Osteoblast (primary cell): ENCODE measurements around the gene INTU. TPM values are rescaled to one million over a fixed set of nuclear protein-coding genes. Genes with fewer than 3 reads are reported as not detected.

Experiments
- DNase-seq: peaks from one replicate; pipeline ENCODE4 v3.0.0; 2011; ENCODE audit warnings: low spot score, mixed read lengths; ENCODE audit not compliant: insufficient read length; ENCODE audit errors: missing footprints
- H2AFZ ChIP-seq: 2 replicates; pipeline ENCODE4 v1.6.0; 2011; ENCODE audit warnings: mild to moderate bottlenecking, low read length
- H3K27ac ChIP-seq: 2 replicates; pipeline ENCODE4 v1.5.1; 2011; ENCODE audit warnings: mild to moderate bottlenecking, low read depth, low read length, moderate library complexity
- H3K27me3 ChIP-seq: 2 replicates; pipeline ENCODE4 v1.6.0; 2012; ENCODE audit warnings: mild to moderate bottlenecking, control low read depth, inconsistent platforms, low read length, moderate library complexity; ENCODE audit not compliant: insufficient read depth
- H3K36me3 ChIP-seq: 2 replicates; pipeline ENCODE4 v1.5.1; 2011; ENCODE audit warnings: mild to moderate bottlenecking, low read length, control low read depth, moderate library complexity; ENCODE audit not compliant: insufficient read depth
- H3K4me1 ChIP-seq: 2 replicates; pipeline ENCODE4 v1.5.1; 2011; ENCODE audit warnings: mild to moderate bottlenecking, low read length, control low read depth, moderate library complexity; ENCODE audit not compliant: insufficient read depth
- H3K4me2 ChIP-seq: 2 replicates; pipeline ENCODE4 v1.6.0; 2011; ENCODE audit warnings: mild to moderate bottlenecking, low read length; ENCODE audit not compliant: insufficient read depth
- H3K4me3 ChIP-seq: fragments of 200-600 bp; sonication (generic); 3 replicates; pipeline ENCODE4 v1.5.1; 2012; ENCODE audit warnings: mild to moderate bottlenecking, low read length, inconsistent platforms; ENCODE audit not compliant: insufficient read depth
- H3K79me2 ChIP-seq: 2 replicates; pipeline ENCODE4 v1.6.0; 2012; ENCODE audit warnings: mild to moderate bottlenecking, low read length, control low read depth, inconsistent platforms; ENCODE audit not compliant: insufficient read depth
- H3K9me3 ChIP-seq: 2 replicates; pipeline ENCODE4 v1.5.1; 2011; ENCODE audit warnings: low read depth, low read length, control low read depth
- H4K20me1 ChIP-seq: 2 replicates; pipeline ENCODE4 v1.6.0; 2012; ENCODE audit warnings: mild to moderate bottlenecking, low read length, control low read depth; ENCODE audit not compliant: insufficient read depth
- CTCF ChIP-seq: IDR thresholded peaks from 2 replicates; pipeline ENCODE4 v1.5.1; 2011; ENCODE audit warnings: mild to moderate bottlenecking, low read depth, low read length, moderate library complexity; ENCODE audit errors: extremely low read depth
- total RNA-seq: library from RNA; depleted of rRNA; stranded (reverse); fragments of >200 nt; gene quantifications from 2 replicates; pipeline ENCODE4 v1.2.3, GENCODE V29; 2012

INTU gene
- total RNA-seq, 1 donor, result 7.6 TPM

GRCh38 chr4:127622621-127622920, 10.2 kb upstream of the INTU start:
- H3K4me2 ChIP-seq, result peak overlapping the region; percentile 90
- H3K27ac ChIP-seq, result no peak overlapping the region
- H3K79me2 ChIP-seq, result no peaks in the 10 kb centered on the region
- H2AFZ ChIP-seq, result peak overlapping the region; percentile 97
- H3K9me3 ChIP-seq, result no peaks in the 10 kb centered on the region
- peaks cover 16% of the 10 kb centered on the region for H3K27me3 ChIP-seq
- H3K36me3 ChIP-seq, result no peaks in the 10 kb centered on the region
- peaks cover 3% of the 10 kb centered on the region for H3K4me1 ChIP-seq
- H3K4me3 ChIP-seq, result peak overlapping the region; percentile 86
- H4K20me1 ChIP-seq, result no peaks in the 10 kb centered on the region
- no peak for TF ChIP-seq CTCF
- DNase-seq, result no peak

- Histone ChIP-seq H3K4me3 (peak overlapping the region; percentile 86), H3K9me3 (no peaks in the 10 kb centered on the region), H3K79me2 (no peaks in the 10 kb centered on the region), H3K4me2 (peak overlapping the region; percentile 90), H2AFZ (peak overlapping the region; percentile 97), H3K36me3 (no peaks in the 10 kb centered on the region), H3K4me1 (peaks cover 3% of the 10 kb centered on the region), H3K27ac (no peak overlapping the region), H4K20me1 (no peaks in the 10 kb centered on the region), H3K27me3 (peaks cover 16% of the 10 kb centered on the region)
- peak; percentile 87 for DNase-seq
- TF ChIP-seq CTCF, result no peak
Measured at GRCh38 chr4:127622921-127623796, 9.6 kb upstream of the INTU start.

- Histone ChIP-seq H3K9me3 (no peaks in the 10 kb centered on the region), H3K36me3 (no peaks in the 10 kb centered on the region), H3K4me2 (peak overlapping the region; percentile 90), H3K27me3 (peaks cover 16% of the 10 kb centered on the region), H2AFZ (peak overlapping the region; percentile 97), H3K79me2 (no peaks in the 10 kb centered on the region), H3K27ac (no peak overlapping the region), H3K4me1 (peaks cover 3% of the 10 kb centered on the region), H4K20me1 (no peaks in the 10 kb centered on the region), H3K4me3 (peak overlapping the region; percentile 86)
- no peak for TF ChIP-seq CTCF
- peak; percentile 90 for DNase-seq
Measured at GRCh38 chr4:127623797-127624083, 9.0 kb upstream of the INTU start.

- H4K20me1 ChIP-seq, result no peaks in the 10 kb centered on the region
- no peak for DNase-seq
- H3K27ac ChIP-seq, result no peak overlapping the region
- peak overlapping the region; percentile 86 for H3K4me3 ChIP-seq
- H3K79me2 ChIP-seq, result no peaks in the 10 kb centered on the region
- no peaks in the 10 kb centered on the region for H3K9me3 ChIP-seq
- H3K36me3 ChIP-seq, result no peaks in the 10 kb centered on the region
- TF ChIP-seq CTCF, result no peak
- H2AFZ ChIP-seq, result peak overlapping the region; percentile 97
- H3K27me3 ChIP-seq, result peaks cover 16% of the 10 kb centered on the region
- H3K4me1 ChIP-seq, result peaks cover 3% of the 10 kb centered on the region
- peak overlapping the region; percentile 90 for H3K4me2 ChIP-seq
Measured at GRCh38 chr4:127624173-127624572, 8.6 kb upstream of the INTU start.
